H9 (cell line): ENCODE measurements around the gene DIP2A. TPM values are rescaled to one million over a fixed set of nuclear protein-coding genes. Genes with fewer than 3 reads are reported as not detected.

ENCODE experiments used
- DNase-seq: peaks from one replicate; pipeline ENCODE4 v3.0.0-alpha.2; 2017
- H2AFZ ChIP-seq: one replicate; pipeline ENCODE4 v1.6.1; 2013; ENCODE audit warnings: mild to moderate bottlenecking, low read length, control low read depth, moderate library complexity
- H2AK5ac ChIP-seq: 2 replicates; pipeline ENCODE4 v1.6.1; 2013; ENCODE audit warnings: low read length, control low read depth, mixed read lengths; ENCODE audit not compliant: insufficient read length
- H2BK120ac ChIP-seq: one replicate; pipeline ENCODE4 v1.6.1; 2013; ENCODE audit warnings: low read depth, mild to moderate bottlenecking, low read length, control low read depth, inconsistent platforms; ENCODE audit not compliant: poor library complexity, severe bottlenecking
- H2BK12ac ChIP-seq: 2 replicates; pipeline ENCODE4 v1.6.1; 2013; ENCODE audit warnings: low read length, control low read depth, mixed read lengths, low read depth; ENCODE audit not compliant: insufficient read length
- H2BK15ac ChIP-seq: 2 replicates; pipeline ENCODE4 v1.6.1; 2013; ENCODE audit warnings: low read depth, low read length, control low read depth
- H2BK20ac ChIP-seq: one replicate; pipeline ENCODE4 v1.6.1; 2013; ENCODE audit warnings: low read depth, mild to moderate bottlenecking, low read length, control low read depth, inconsistent platforms; ENCODE audit not compliant: poor library complexity, severe bottlenecking
- H2BK5ac ChIP-seq: 2 replicates; pipeline ENCODE4 v1.6.1; 2013; ENCODE audit warnings: low read length, control low read depth, mixed read lengths; ENCODE audit not compliant: insufficient read length
- H3K14ac ChIP-seq: 2 replicates; pipeline ENCODE4 v1.6.1; 2013; ENCODE audit warnings: low read length, control low read depth; ENCODE audit not compliant: insufficient read depth
- H3K18ac ChIP-seq: 2 replicates; pipeline ENCODE4 v1.6.1; 2013; ENCODE audit warnings: low read depth, mild to moderate bottlenecking, mixed read lengths, low read length, control low read depth; ENCODE audit not compliant: insufficient read length
- H3K23ac ChIP-seq: 2 replicates; pipeline ENCODE4 v1.6.1; 2013; ENCODE audit warnings: low read length, control low read depth, mixed read lengths, low read depth; ENCODE audit not compliant: insufficient read length
- H3K23me2 ChIP-seq: 2 replicates; pipeline ENCODE4 v1.6.1; 2013; ENCODE audit warnings: low read depth, mild to moderate bottlenecking, mixed read lengths, low read length, control low read depth; ENCODE audit not compliant: insufficient read length, poor library complexity, severe bottlenecking
- H3K27ac ChIP-seq: 2 replicates; pipeline ENCODE4 v1.5.1; 2013; ENCODE audit warnings: low read length, control low read depth, mixed read lengths, low read depth; ENCODE audit not compliant: insufficient read length
- H3K27me3 ChIP-seq: 2 replicates; pipeline ENCODE4 v1.6.1; 2013; ENCODE audit warnings: low read length, control low read depth, inconsistent platforms; ENCODE audit not compliant: insufficient read depth
- H3K4ac ChIP-seq: 2 replicates; pipeline ENCODE4 v1.6.1; 2013; ENCODE audit warnings: low read depth, mild to moderate bottlenecking, control low read depth, inconsistent platforms, low read length, moderate library complexity
- H3K4me1 ChIP-seq: 2 replicates; pipeline ENCODE4 v1.6.1; 2013; ENCODE audit warnings: low read length, control low read depth, inconsistent platforms; ENCODE audit not compliant: insufficient read depth
- H3K4me2 ChIP-seq: 2 replicates; pipeline ENCODE4 v1.6.1; 2013; ENCODE audit warnings: low read length, control low read depth, mixed read lengths; ENCODE audit not compliant: insufficient read length, insufficient read depth
- H3K56ac ChIP-seq: 2 replicates; pipeline ENCODE4 v1.6.1; 2013; ENCODE audit warnings: low read depth, mild to moderate bottlenecking, mixed read lengths, low read length, control low read depth; ENCODE audit not compliant: insufficient read length
- H3K79me1 ChIP-seq: 2 replicates; pipeline ENCODE4 v1.6.1; 2013; ENCODE audit warnings: low read depth, mild to moderate bottlenecking, moderate library complexity, low read length, control low read depth, inconsistent platforms; ENCODE audit not compliant: insufficient read depth, poor library complexity, severe bottlenecking
- H3K79me2 ChIP-seq: 2 replicates; pipeline ENCODE4 v1.6.1; 2013; ENCODE audit warnings: low read length, control low read depth, inconsistent platforms; ENCODE audit not compliant: insufficient read depth
- H3K9ac ChIP-seq: 2 replicates; pipeline ENCODE4 v1.6.1; 2013; ENCODE audit warnings: low read length, control low read depth, mixed read lengths; ENCODE audit not compliant: insufficient read length; ENCODE audit errors: extremely low read depth
- H3K9me3 ChIP-seq: one replicate; pipeline ENCODE4 v1.6.1; 2013; ENCODE audit warnings: low read depth, low read length, inconsistent platforms; ENCODE audit not compliant: control insufficient read depth
- H3T11ph ChIP-seq: one replicate; pipeline ENCODE4 v1.6.1; 2013; ENCODE audit warnings: mild to moderate bottlenecking, low read length, control low read depth, inconsistent platforms
- H4K20me1 ChIP-seq: one replicate; pipeline ENCODE4 v1.6.1; 2013; ENCODE audit not compliant: control insufficient read depth, insufficient read length, insufficient read depth
- H4K5ac ChIP-seq: 2 replicates; pipeline ENCODE4 v1.6.1; 2013; ENCODE audit warnings: low read depth, mild to moderate bottlenecking, mixed read lengths, low read length, control low read depth; ENCODE audit not compliant: insufficient read length
- H4K8ac ChIP-seq: replicated peaks from 2 replicates; pipeline ENCODE4 v1.6.1; 2013; ENCODE audit warnings: low read length, control low read depth, mixed read lengths, low read depth; ENCODE audit not compliant: insufficient read length
- H4K91ac ChIP-seq: 2 replicates; pipeline ENCODE4 v1.6.1; 2013; ENCODE audit warnings: low read depth, mild to moderate bottlenecking, moderate library complexity, mixed read lengths, low read length, control low read depth; ENCODE audit not compliant: insufficient read length
- H3K27ac Mint-ChIP-seq, 3 experiments: 2 replicates in 2 of 3; 3 replicates in 1 of 3; pipeline ENCODE4 v1.8.0; 2020 to 2021; ENCODE audit warnings: mixed read lengths in 3 of 3, mild to moderate bottlenecking in 1 of 3, moderate library complexity in 1 of 3
- H3K27me3 Mint-ChIP-seq: 2 replicates; pipeline ENCODE4 v1.8.0; 2021; ENCODE audit warnings: low read depth, mild to moderate bottlenecking, moderate library complexity, mixed read lengths
- H3K36me3 Mint-ChIP-seq, 3 experiments: 2 replicates in 2 of 3; 3 replicates in 1 of 3; pipeline ENCODE4 v1.8.0; 2020 to 2021; ENCODE audit warnings: low read depth in 3 of 3, mixed read lengths in 3 of 3; ENCODE audit not compliant: insufficient read depth in 1 of 3
- H3K4me1 Mint-ChIP-seq, 2 experiments: 2 replicates each; pipeline ENCODE4 v1.8.0; 2020; ENCODE audit warnings: mixed read lengths in 2 of 2
- H3K4me3 Mint-ChIP-seq, 2 experiments: 2 replicates in 1 of 2; 3 replicates in 1 of 2; pipeline ENCODE4 v1.8.0; 2020 to 2021; ENCODE audit warnings: mild to moderate bottlenecking in 2 of 2, mixed read lengths in 2 of 2, moderate library complexity in 1 of 2
- H3K9me3 Mint-ChIP-seq, 2 experiments: 2 replicates in 1 of 2; 3 replicates in 1 of 2; pipeline ENCODE4 v1.8.0; 2020; ENCODE audit warnings: mild to moderate bottlenecking in 2 of 2, mixed read lengths in 2 of 2, moderate library complexity in 1 of 2
- CTCF ChIP-seq: fragments of 200-600 bp; sonication (generic); conservative IDR thresholded peaks from 3 replicates; pipeline ENCODE4 v1.8.0; 2021; ENCODE audit warnings: antibody characterized with exemption, mild to moderate bottlenecking
- WGBS: extraction: QIAGEN DNeasy Blood & Tissue Kit; methylation state at CpG from one replicate; pipeline ENCODE4 v1.1.7; 2013; ENCODE audit warnings: missing lambda C conversion rate, low lambda C conversion rate, mixed read lengths; ENCODE audit not compliant: insufficient read length; ENCODE audit errors: extremely low coverage; 5-methylcytosine and 5-hydroxymethylcytosine counted together
- total RNA-seq: library from RNA; stranded (reverse); gene quantifications from 2 replicates; pipeline ENCODE4 v1.2.1, GENCODE V29; 2021

Gene DIP2A
- total RNA-seq, 1 experiment from 2014 or later = 25.2 TPM

- Histone ChIP-seq H2AFZ (no peak overlapping the region), H3K14ac (no peak overlapping the region), H3K9ac (no peak overlapping the region), H3K79me1 (no peaks in the 10 kb centered on the region), H2BK5ac (no peak overlapping the region), H3K4ac (no peak overlapping the region), H3K79me2 (no peaks in the 10 kb centered on the region), H2BK15ac (no peak overlapping the region), H2BK20ac (no peak overlapping the region), H3K23me2 (no peaks in the 10 kb centered on the region), H4K20me1 (no peaks in the 10 kb centered on the region), H3T11ph (no peak overlapping the region), H3K4me2 (no peak overlapping the region), H2AK5ac (no peak overlapping the region), H3K56ac (no peak overlapping the region), H4K5ac (no peak overlapping the region), H4K8ac (no peak overlapping the region), H3K27me3 (no peaks in the 10 kb centered on the region), H3K23ac (no peak overlapping the region), H2BK12ac (no peak overlapping the region), H3K9me3 (no peaks in the 10 kb centered on the region), H4K91ac (no peak overlapping the region), H3K4me1 (no peaks in the 10 kb centered on the region), H3K27ac (no peak overlapping the region), H3K18ac (no peak overlapping the region), H2BK120ac (no peak overlapping the region)
- Mint-ChIP-seq H3K27ac (no peak overlapping the region), H3K4me1 (peaks cover 19 to 20% of the 10 kb centered on the region in 2 experiments), H3K27me3 (peaks cover 10% of the 10 kb centered on the region), H3K4me3 (no peak overlapping the region), H3K36me3 (no peaks in the 10 kb centered on the region; a peak in 1 of 7 replicates), H3K9me3 (no peaks in the 10 kb centered on the region)
- DNase-seq = no peak
- no peak for TF ChIP-seq CTCF
- WGBS = no CpG with 5 or more reads among the region's 5 CpGs
Measured at GRCh38 chr21:46618738-46619379, 160.2 kb downstream of the DIP2A start.

Other genes with a start within 250 kb of the DIP2A start
- 68.7 and 69.2 TPM in 2 replicates for gene LSS, start 230.1 kb upstream of the DIP2A start, total RNA-seq
- 113 and 124 TPM in 2 replicates for gene MCM3AP, start 173.3 kb upstream of the DIP2A start, total RNA-seq
- gene YBEY, start 172.5 kb upstream of the DIP2A start, total RNA-seq = 26.2 and 26.5 TPM in 2 replicates
- gene C21orf58, start 135.0 kb upstream of the DIP2A start, total RNA-seq = 17.2 and 19.1 TPM in 2 replicates
- gene PCNT, start 134.7 kb upstream of the DIP2A start, total RNA-seq = 39.6 and 40.6 TPM in 2 replicates
- gene S100B, start 146.2 kb downstream of the DIP2A start, total RNA-seq = 0.26 and 0.53 TPM in 2 replicates
- gene PRMT2, start 176.8 kb downstream of the DIP2A start, total RNA-seq = 53.4 and 53.7 TPM in 2 replicates